Measurements from ENCODE around the gene HIC1. TPM values are rescaled to one million over a fixed set of nuclear protein-coding genes. Genes with fewer than 3 reads are reported as not detected.

Gene HIC1
- polyA plus RNA-seq, 1 experiment: 15.1 TPM

- no peak for TF ChIP-seq CTCF (IDR thresholded peaks at IDR 0.05; ENCODE audit: insufficient read depth, low read depth, low read length)
- CTCF ChIA-PET: interaction anchor here (0.7 to 7.0 kb wide), 10 partner anchors 9 to 177 kb away, joined by 3 to 58 read pairs (median 3); partner anchors contain the start of gene HIC1
- Histone ChIP-seq H3K4me3 (ENCODE audit: low read depth, low read length) (no peak overlapping the region), H3K27me3 (ENCODE audit: control insufficient read depth, insufficient read depth, low read length) (no peaks in the 10 kb centered on the region), H3K36me3 (ENCODE audit: control insufficient read depth, insufficient read depth, low read length) (peaks cover 14% of the 10 kb centered on the region)
- POLR2A ChIA-PET: interaction anchor here (0.6 kb wide), 2 partner anchors 38 to 236 kb away, joined by 3 to 4 read pairs; partner anchors contain the start of gene SRR
- DNase-seq (ENCODE audit: low read depth): no peak
Observed at GRCh38 chr17:2067608-2068024, 12.7 kb downstream of the HIC1 start.

- POLR2A ChIA-PET: interaction anchor here (0.6 kb wide), 1 partner anchor 37 kb away, joined by 3 read pairs; no protein-coding TSS in a partner anchor
- Histone ChIP-seq H3K36me3 (ENCODE audit: control insufficient read depth, insufficient read depth, low read length) (peaks cover 12% of the 10 kb centered on the region), H3K4me3 (ENCODE audit: low read depth, low read length) (no peak overlapping the region), H3K27me3 (ENCODE audit: control insufficient read depth, insufficient read depth, low read length) (no peaks in the 10 kb centered on the region)
- peak; percentile 85 for DNase-seq (ENCODE audit: low read depth)
- CTCF ChIA-PET: interaction anchor here (0.7 to 7.0 kb wide), 12 partner anchors 9 to 177 kb away, joined by 3 to 58 read pairs (median 3); partner anchors contain the start of gene HIC1
- TF ChIP-seq CTCF (IDR thresholded peaks at IDR 0.05; ENCODE audit: insufficient read depth, low read depth, low read length): peak; percentile 56
Observed at GRCh38 chr17:2068031-2068518, 13.2 kb downstream of the HIC1 start.

- Histone ChIP-seq H3K36me3 (ENCODE audit: control insufficient read depth, insufficient read depth, low read length) (peaks cover 11% of the 10 kb centered on the region), H3K4me3 (ENCODE audit: low read depth, low read length) (no peak overlapping the region), H3K27me3 (ENCODE audit: control insufficient read depth, insufficient read depth, low read length) (no peaks in the 10 kb centered on the region)
- POLR2A ChIA-PET: interaction anchor here (0.6 kb wide), 1 partner anchor 37 kb away, joined by 3 read pairs; no protein-coding TSS in a partner anchor
- DNase-seq (ENCODE audit: low read depth): no peak
- CTCF ChIA-PET: interaction anchor here (0.7 to 7.0 kb wide), 12 partner anchors 8 to 176 kb away, joined by 3 to 58 read pairs (median 3); partner anchors contain the start of gene HIC1
- TF ChIP-seq CTCF (IDR thresholded peaks at IDR 0.05; ENCODE audit: insufficient read depth, low read depth, low read length): no peak
Observed at GRCh38 chr17:2068519-2069051, 13.7 kb downstream of the HIC1 start.

- ChIA-PET POLR2A (interaction anchor here (0.6 kb wide), 1 partner anchor 86 kb away, joined by 7 read pairs; no protein-coding TSS in a partner anchor), CTCF (interaction anchor here (0.7 to 2.6 kb wide), 9 partner anchors 10 to 357 kb away, joined by 3 to 21 read pairs (median 3); no protein-coding TSS in a partner anchor)
- TF ChIP-seq CTCF (IDR thresholded peaks at IDR 0.05; ENCODE audit: insufficient read depth, low read depth, low read length): no peak
- H3K4me3 ChIP-seq (ENCODE audit: low read depth, low read length): no peak overlapping the region
- DNase-seq (ENCODE audit: low read depth): no peak
- no peaks in the 10 kb centered on the region for H3K27me3 ChIP-seq (ENCODE audit: control insufficient read depth, insufficient read depth, low read length)
- peaks cover 3% of the 10 kb centered on the region; the same call in 1 of the 2 replicates for H3K36me3 ChIP-seq (ENCODE audit: control insufficient read depth, insufficient read depth, low read length)
Observed at GRCh38 chr17:2070241-2071023, 15.5 kb downstream of the HIC1 start.

GRCh38 chr17:2071024-2071385 is 16.1 kb downstream of the HIC1 start:
- TF ChIP-seq CTCF (IDR thresholded peaks at IDR 0.05; ENCODE audit: insufficient read depth, low read depth, low read length): no peak
- POLR2A ChIA-PET: no interaction called here
- H3K4me3 ChIP-seq (ENCODE audit: low read depth, low read length): no peak overlapping the region
- H3K27me3 ChIP-seq (ENCODE audit: control insufficient read depth, insufficient read depth, low read length): no peaks in the 10 kb centered on the region
- DNase-seq (ENCODE audit: low read depth): no peak
- peaks cover 3% of the 10 kb centered on the region; the same call in 1 of the 2 replicates for H3K36me3 ChIP-seq (ENCODE audit: control insufficient read depth, insufficient read depth, low read length)
- CTCF ChIA-PET: interaction anchor here (0.7 to 2.6 kb wide), 9 partner anchors 11 to 358 kb away, joined by 3 to 21 read pairs (median 4); no protein-coding TSS in a partner anchor

Measured in BJ (cell line).